Coronary artery (tissue), 2 donors: ENCODE measurements around the gene CDC6.

ENCODE experiments used
- DNase-seq: peaks from one replicate; pipeline ENCODE4 v3.0.0-alpha.2; 2017; ENCODE audit warnings: low spot score
- H3K27ac ChIP-seq, 2 donors: fragments of 200-600 bp; sonication (generic); one replicate each; pipeline ENCODE4 v1.5.1; 2016 to 2019
- H3K4me3 ChIP-seq: fragments of 200-600 bp; sonication (generic); 2 replicates; pipeline ENCODE4 v1.5.1; 2016; ENCODE audit warnings: mild to moderate bottlenecking, moderate library complexity
- CTCF ChIP-seq: fragments of 200-600 bp; sonication (generic); IDR thresholded peaks from one replicate; pipeline ENCODE4 v1.5.1; 2019; ENCODE audit warnings: antibody characterized with exemption

Gene CDC6

GRCh38 chr17:40286473-40286872, 1.2 kb upstream of the CDC6 start:
- no peak for DNase-seq

GRCh38 chr17:40287159-40287493, 553 bp upstream of the CDC6 start:
- TF ChIP-seq CTCF = no peak
- Histone ChIP-seq H3K4me3 (peak overlapping the region; percentile 52), H3K27ac (no peak overlapping the region)
- DNase-seq = no peak

More at GRCh38 chr17:40286473-40286872, 1.2 kb upstream of the CDC6 start:
- Histone ChIP-seq H3K4me3 (no peak overlapping the region), H3K27ac (no peak overlapping the region)
- no peak for TF ChIP-seq CTCF

GRCh38 chr17:40290629-40291280, 3.1 kb downstream of the CDC6 start:
- no peak overlapping the region for H3K27ac ChIP-seq
- TF ChIP-seq CTCF = peak; percentile 18
- DNase-seq = peak; percentile 50
- H3K4me3 ChIP-seq = no peak overlapping the region

GRCh38 chr17:40291281-40291664, 3.6 kb downstream of the CDC6 start:
- peak; percentile 52 for DNase-seq
- no peak for TF ChIP-seq CTCF
- H3K27ac ChIP-seq = no peak overlapping the region
- H3K4me3 ChIP-seq = no peak overlapping the region

GRCh38 chr17:40293363-40293762, 5.7 kb downstream of the CDC6 start:
- Histone ChIP-seq H3K27ac (peak overlapping the region in 1 of 2 donors; percentile 72), H3K4me3 (no peak overlapping the region)
- no peak for TF ChIP-seq CTCF
- DNase-seq = peak; percentile 43

GRCh38 chr17:40295488-40296436, 8.1 kb downstream of the CDC6 start:
- TF ChIP-seq CTCF = no peak
- Histone ChIP-seq H3K27ac (peak overlapping the region in 1 of 2 donors; percentile 1), H3K4me3 (no peak overlapping the region)
- peak; percentile 8 for DNase-seq
